Subcutaneous abdominal adipose tissue (tissue), 5 donors: ENCODE results near the gene SMIM35.
A peak's percentile ranks its signal among the peaks of the same experiment; 100 is the strongest.
"Not testable (repeated sequence)": the region's sequence is repeated elsewhere in the genome, so short reads cannot be mapped to it uniquely, and the experiment has no call there.

Experiments
- H3K27ac ChIP-seq: one replicate; pipeline ENCODE4 v1.7.0; 2013; ENCODE audit warnings: low read depth, mild to moderate bottlenecking, inconsistent platforms, low read length, moderate library complexity
- H3K27me3 ChIP-seq, 5 donors: one replicate each; pipeline ENCODE4 v1.7.0; 2013; ENCODE audit warnings: low read length in 5 of 5, inconsistent platforms in 1 of 5; ENCODE audit not compliant: control insufficient read depth in 5 of 5, insufficient read depth in 4 of 5
- H3K36me3 ChIP-seq, 5 donors: one replicate each; pipeline ENCODE4 v1.7.0; 2013; ENCODE audit warnings: low read length in 5 of 5; ENCODE audit not compliant: control insufficient read depth in 5 of 5, insufficient read depth in 5 of 5
- H3K4me1 ChIP-seq, 5 donors: one replicate each; pipeline ENCODE4 v1.7.0; 2013; ENCODE audit warnings: low read length in 5 of 5, mild to moderate bottlenecking in 3 of 5, moderate library complexity in 1 of 5; ENCODE audit not compliant: control insufficient read depth in 5 of 5, insufficient read depth in 5 of 5
- H3K4me3 ChIP-seq, 5 donors: one replicate each; pipeline ENCODE4 v1.7.0; 2013; ENCODE audit warnings: low read length in 5 of 5, low read depth in 1 of 5
- H3K9ac ChIP-seq, 5 donors: one replicate each; pipeline ENCODE4 v1.7.0; 2013; ENCODE audit warnings: low read length in 5 of 5, mild to moderate bottlenecking in 4 of 5, moderate library complexity in 3 of 5
- H3K9me3 ChIP-seq, 5 donors: one replicate each; pipeline ENCODE4 v1.7.0; 2013; ENCODE audit warnings: low read length in 5 of 5; ENCODE audit not compliant: control insufficient read depth in 5 of 5
- donor health status: healthy.
- donor health status: healthy.
- donor health status: healthy.
- donor health status: healthy.
- donor health status: healthy.

SMIM35 gene

GRCh38 chr11:118014022-118014421 is 72.7 kb downstream of the SMIM35 start:
- Histone ChIP-seq H3K4me3 (no peak overlapping the region), H3K27ac (no peak overlapping the region)

GRCh38 chr11:118012083-118012669 is 74.6 kb downstream of the SMIM35 start:
- Histone ChIP-seq H3K27me3 (peaks cover 0 to 4% (median 0%) of the 10 kb centered on the region in 5 donors), H3K27ac (no peak overlapping the region), H3K9me3 (no peaks in the 10 kb centered on the region), H3K9ac (no peak overlapping the region), H3K4me3 (no peak overlapping the region), H3K4me1 (peaks cover 0 to 69% (median 12%) of the 10 kb centered on the region in 5 donors), H3K36me3 (no peaks in the 10 kb centered on the region)

More at GRCh38 chr11:118014022-118014421, 72.7 kb downstream of the SMIM35 start:
- H3K36me3 ChIP-seq, result no peaks in the 10 kb centered on the region
- peaks cover 0 to 54% (median 12%) of the 10 kb centered on the region in 5 donors for H3K4me1 ChIP-seq
- H3K9me3 ChIP-seq, result peaks cover under 1 to 9% (median 7%) of the 10 kb centered on the region in 5 donors
- H3K9ac ChIP-seq, result no peak overlapping the region
- peaks cover 0 to 4% (median 0%) of the 10 kb centered on the region in 5 donors for H3K27me3 ChIP-seq

DNA sequence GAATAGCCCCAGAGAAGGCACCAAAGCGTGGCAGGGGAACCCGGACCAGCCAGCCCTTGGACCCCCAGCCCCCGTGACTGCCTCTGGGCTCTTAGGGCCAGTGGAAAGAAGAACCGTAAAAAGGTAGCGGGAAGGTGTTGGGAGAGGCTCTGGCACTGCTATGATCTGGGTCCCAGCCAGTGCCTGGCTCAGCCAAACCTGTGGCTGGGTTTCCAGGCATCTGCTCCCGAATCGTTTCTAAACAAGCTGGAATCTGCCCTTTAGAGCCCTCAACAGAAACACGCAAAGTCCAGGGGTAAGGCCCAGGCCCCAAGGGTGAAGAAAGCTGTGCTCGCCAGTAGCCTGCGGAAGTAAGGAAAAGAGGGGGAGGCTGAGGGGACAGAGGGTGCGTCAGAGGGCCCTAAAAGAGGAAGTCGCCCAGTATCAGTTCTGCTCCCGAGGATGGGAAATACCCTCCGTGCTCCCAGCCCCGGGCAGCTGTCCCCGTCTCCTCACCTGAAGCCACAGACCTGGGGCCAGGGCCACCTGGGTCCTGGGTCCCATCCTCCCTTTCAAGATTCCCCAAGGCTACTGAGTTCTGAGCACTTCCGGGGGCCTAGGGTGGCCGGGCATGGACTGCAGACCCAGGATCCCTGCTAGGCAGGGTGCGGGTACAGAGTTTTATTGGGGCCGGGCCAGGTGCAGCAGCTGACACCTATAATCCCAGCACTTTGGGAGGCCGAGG is 75.9 kb downstream of the SMIM35 start:
- Histone ChIP-seq H3K9ac (no peak overlapping the region), H3K36me3 (no peaks in the 10 kb centered on the region), H3K27ac (peak overlapping the region; percentile 30), H3K9me3 (no peaks in the 10 kb centered on the region), H3K27me3 (peaks cover 0 to 6% (median 0%) of the 10 kb centered on the region in 5 donors), H3K4me1 (peaks cover 0 to 76% (median 8%) of the 10 kb centered on the region in 5 donors), H3K4me3 (no peak overlapping the region)

GRCh38 chr11:118009864-118010737 is 76.7 kb downstream of the SMIM35 start:
- no peaks in the 10 kb centered on the region for H3K9me3 ChIP-seq
- peaks cover 0 to 79% (median 12%) of the 10 kb centered on the region in 5 donors for H3K4me1 ChIP-seq
- no peaks in the 10 kb centered on the region for H3K36me3 ChIP-seq
- H3K9ac ChIP-seq, result no peak overlapping the region
- peaks cover 0 to 6% (median 0%) of the 10 kb centered on the region in 5 donors for H3K27me3 ChIP-seq
- H3K27ac ChIP-seq, result peak overlapping the region; percentile 30
- H3K4me3 ChIP-seq, result no peak overlapping the region

DNA sequence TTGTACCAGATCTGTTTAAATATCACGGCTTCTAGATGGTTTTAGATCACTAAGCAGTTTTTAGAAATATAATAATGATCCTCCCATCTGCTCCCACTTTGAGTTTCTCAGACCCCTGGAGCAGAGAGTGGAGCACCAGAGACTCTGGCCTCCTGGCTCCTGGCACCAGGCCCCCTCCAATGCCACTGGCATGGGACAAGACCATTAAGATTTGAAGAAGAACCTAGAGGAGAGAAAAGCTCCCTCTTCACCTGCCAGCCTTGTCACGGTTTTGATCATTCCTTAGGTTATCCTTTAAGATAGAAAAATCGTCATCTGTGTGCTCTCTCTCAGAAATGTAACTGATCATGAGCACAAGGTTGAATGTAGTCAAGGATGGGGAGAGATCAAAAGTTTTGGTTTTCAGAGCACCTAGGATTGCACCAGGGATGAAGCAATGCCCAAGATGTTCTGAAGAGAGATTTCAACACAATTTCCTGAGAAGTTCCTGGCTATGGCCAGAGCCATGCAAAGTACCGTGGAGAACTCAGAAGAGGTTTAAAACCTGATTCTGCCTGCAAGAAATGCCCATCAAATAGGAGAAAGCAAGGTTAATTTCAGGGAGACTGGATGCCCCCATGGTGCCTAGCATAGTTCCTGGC is 78.4 kb downstream of the SMIM35 start:
- Histone ChIP-seq H3K27ac (no peak overlapping the region), H3K4me1 (peaks cover 0 to 77% (median 12%) of the 10 kb centered on the region in 5 donors), H3K4me3 (no peak overlapping the region), H3K36me3 (no peaks in the 10 kb centered on the region), H3K27me3 (peaks cover 0 to 6% (median 0%) of the 10 kb centered on the region in 5 donors), H3K9me3 (peaks cover 0 to 9% (median 5%) of the 10 kb centered on the region in 5 donors), H3K9ac (no peak overlapping the region)

GRCh38 chr11:118007563-118008270 is 79.0 kb downstream of the SMIM35 start:
- H3K36me3 ChIP-seq, H3K27ac ChIP-seq, H3K27me3 ChIP-seq, H3K9ac ChIP-seq, H3K4me3 ChIP-seq: not testable (repeated sequence)
- peaks cover 0 to 11% (median 5%) of the 10 kb centered on the region in 5 donors for H3K9me3 ChIP-seq
- peaks cover 0 to 75% (median 16%) of the 10 kb centered on the region in 5 donors for H3K4me1 ChIP-seq

GRCh38 chr11:118007040-118007439 is 79.7 kb downstream of the SMIM35 start:
- peaks cover 0 to 11% (median 5%) of the 10 kb centered on the region in 5 donors for H3K9me3 ChIP-seq
- H3K4me1 ChIP-seq, result peaks cover 0 to 75% (median 12%) of the 10 kb centered on the region in 5 donors
- H3K27me3 ChIP-seq, result peaks cover 0 to 3% (median 0%) of the 10 kb centered on the region in 5 donors
- no peaks in the 10 kb centered on the region for H3K36me3 ChIP-seq
- H3K27ac ChIP-seq, result no peak overlapping the region
- H3K9ac ChIP-seq, result no peak overlapping the region
- H3K4me3 ChIP-seq, result no peak overlapping the region

DNA sequence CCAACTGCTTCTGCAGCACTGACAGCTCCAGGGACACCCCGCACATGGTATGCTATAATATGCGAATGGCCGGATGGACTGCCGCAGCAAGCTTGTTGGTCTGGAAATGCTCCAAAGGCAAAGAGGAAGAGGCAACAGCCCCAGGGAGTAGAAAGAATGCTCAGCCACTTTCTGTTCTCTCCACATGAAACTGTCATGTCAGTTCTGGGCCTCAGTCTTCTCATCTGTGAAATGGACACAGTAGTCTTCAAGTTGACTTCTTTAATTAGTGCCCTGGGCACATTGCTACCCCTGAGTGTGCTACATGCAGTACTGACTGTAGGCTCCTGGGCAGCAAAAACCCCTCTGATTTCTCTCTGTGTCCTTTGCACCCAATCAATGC is 80.6 kb downstream of the SMIM35 start:
- no peak overlapping the region for H3K4me3 ChIP-seq
- peaks cover 0 to 3% (median 0%) of the 10 kb centered on the region in 5 donors for H3K27me3 ChIP-seq
- no peak overlapping the region for H3K27ac ChIP-seq
- peaks cover 0 to 11% (median 5%) of the 10 kb centered on the region in 5 donors for H3K9me3 ChIP-seq
- H3K4me1 ChIP-seq, result peaks cover 0 to 72% (median 12%) of the 10 kb centered on the region in 5 donors
- no peaks in the 10 kb centered on the region for H3K36me3 ChIP-seq
- H3K9ac ChIP-seq, result no peak overlapping the region
